Activated CD4-positive, alpha-beta memory T cell treated with anti-CD3 and anti-CD28 coated beads for 36 hours (primary cell): ENCODE data around the gene PEX14. TPM values are rescaled to one million over a fixed set of nuclear protein-coding genes. Genes with fewer than 3 reads are reported as not detected.
A peak's percentile ranks its signal among the peaks of the same experiment; 100 is the strongest.

ENCODE experiments used
- CTCF ChIA-PET: fragments of 350-600 bp; sonication (Branson Sonifier 250); formaldehyde crosslinking; loops from one replicate; lab custom pipeline; 2021; ENCODE audit warnings: antibody characterized with exemption, inconsistent platforms; lab: Charles Lee
- POLR2A ChIA-PET: fragments of 350-600 bp; sonication (Branson Sonifier 250); formaldehyde crosslinking; loops from one replicate; lab custom pipeline; 2021; ENCODE audit warnings: antibody characterized with exemption; lab: Charles Lee
- DNase-seq: peaks from one replicate; pipeline ENCODE4 v3.0.0-alpha.2; 2020
- H3K27ac Mint-ChIP-seq: one replicate; pipeline ENCODE4 v1.8.0; 2021; ENCODE audit warnings: mixed read lengths
- H3K27me3 Mint-ChIP-seq: one replicate; pipeline ENCODE4 v1.8.0; 2021; ENCODE audit warnings: mixed read lengths
- H3K36me3 Mint-ChIP-seq: one replicate; pipeline ENCODE4 v1.8.0; 2021; ENCODE audit warnings: mixed read lengths
- H3K4me1 Mint-ChIP-seq: one replicate; pipeline ENCODE4 v1.8.0; 2021; ENCODE audit warnings: low read depth, mixed read lengths
- H3K4me3 Mint-ChIP-seq: one replicate; pipeline ENCODE4 v1.8.0; 2021; ENCODE audit warnings: mild to moderate bottlenecking, mixed read lengths
- H3K9me3 Mint-ChIP-seq: one replicate; pipeline ENCODE4 v1.8.0; 2021; ENCODE audit warnings: mixed read lengths
- intact Hi-C: fragments of 100-400 bp; cut with micrococcal nuclease; formaldehyde crosslinking; loops from one replicate; pipeline ENCODE4 v1.15.1; 2023
- total RNA-seq, 2 experiments: library from RNA; stranded (reverse); gene quantifications; one replicate each; pipeline ENCODE4 v1.2.3, GENCODE V29; 2021

PEX14 gene
- total RNA-seq, 2 experiments from 2014 or later: 17.3 to 17.6 TPM

- intact Hi-C loops: no loop called here
- no peaks in the 10 kb centered on the region for H3K9me3 Mint-ChIP-seq
- H3K27ac Mint-ChIP-seq: no peak overlapping the region
- H3K27me3 Mint-ChIP-seq: no peaks in the 10 kb centered on the region
- H3K4me1 Mint-ChIP-seq: peaks cover 23% of the 10 kb centered on the region
- H3K36me3 Mint-ChIP-seq: peaks cover 6% of the 10 kb centered on the region
- ChIA-PET POLR2A (no interaction called here), CTCF (interaction anchor here (1.3 kb wide), 2 partner anchors 15 to 49 kb away, joined by 4 to 8 read pairs; partner anchors contain the start of gene CENPS)
- H3K4me3 Mint-ChIP-seq: no peak overlapping the region
- DNase-seq: no peak
These were observed 4.5 kb downstream of the PEX14 start for GRCh38 chr1:10479296-10479695.

GRCh38 chr1:10480614-10481013, 5.9 kb downstream of the PEX14 start:
- Mint-ChIP-seq H3K27me3 (no peaks in the 10 kb centered on the region), H3K9me3 (no peaks in the 10 kb centered on the region), H3K27ac (no peak overlapping the region), H3K36me3 (peaks cover 6% of the 10 kb centered on the region), H3K4me1 (peaks cover 20% of the 10 kb centered on the region), H3K4me3 (no peak overlapping the region)
- no peak for DNase-seq
- intact Hi-C loops: no loop called here
- CTCF ChIA-PET: interaction anchor here (1.3 to 1.4 kb wide), 2 partner anchors 14 kb away, joined by 6 to 8 read pairs; no protein-coding TSS in a partner anchor
- POLR2A ChIA-PET: no interaction called here

GRCh38 chr1:10484521-10484920, 9.8 kb downstream of the PEX14 start:
- Mint-ChIP-seq H3K4me1 (peaks cover 6% of the 10 kb centered on the region), H3K36me3 (peaks cover 10% of the 10 kb centered on the region), H3K4me3 (no peak overlapping the region), H3K9me3 (no peaks in the 10 kb centered on the region), H3K27me3 (no peaks in the 10 kb centered on the region), H3K27ac (no peak overlapping the region)
- ChIA-PET CTCF (interaction anchor here (2.9 kb wide), 1 partner anchor 10 kb away, joined by 26 read pairs; no protein-coding TSS in a partner anchor), POLR2A (interaction anchor here (0.7 kb wide), 1 partner anchor 10 kb away, joined by 4 read pairs; no protein-coding TSS in a partner anchor)
- no peak for DNase-seq
- intact Hi-C loops: no loop called here

DNA sequence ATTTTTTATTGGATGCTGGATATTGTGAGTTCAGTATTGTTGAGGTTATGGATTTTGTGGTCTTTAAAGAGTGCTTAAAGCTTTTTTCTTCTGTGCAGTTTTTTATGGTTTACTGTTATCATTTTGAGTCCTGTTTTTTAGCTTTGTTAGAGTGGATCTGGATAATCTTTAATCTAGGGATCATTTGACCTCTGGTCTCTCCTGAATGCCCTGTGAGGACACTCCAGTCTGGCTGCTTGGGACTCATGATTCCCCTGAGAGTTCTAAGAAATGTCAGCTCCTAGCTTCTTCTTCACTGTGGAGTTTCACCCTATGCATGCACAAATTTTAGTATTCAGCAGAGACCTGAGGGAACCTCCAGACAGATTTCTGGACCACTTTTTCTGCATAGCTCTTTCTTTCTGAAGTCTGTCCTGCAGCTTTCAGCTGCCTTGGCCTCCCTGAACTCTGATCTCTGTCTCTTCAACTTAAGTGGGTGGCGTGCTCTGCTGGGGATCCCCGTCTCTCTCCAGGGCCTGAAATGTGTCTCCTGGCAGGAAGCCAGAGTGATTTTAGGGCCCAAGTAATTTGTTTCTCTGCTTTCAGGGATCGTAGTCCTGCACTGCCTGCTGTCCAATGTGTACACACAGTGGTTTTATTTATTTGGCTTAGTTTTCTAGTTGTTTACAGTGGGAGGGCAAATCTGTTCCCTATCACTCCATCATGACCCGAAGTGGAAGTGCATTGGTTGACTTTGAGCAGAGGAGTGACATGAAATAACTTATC, 14.7 kb downstream of the PEX14 start:
- POLR2A ChIA-PET: no interaction called here
- no peak for DNase-seq
- CTCF ChIA-PET: interaction anchor here (1.0 kb wide), 1 partner anchor 17 kb away, joined by 4 read pairs; no protein-coding TSS in a partner anchor
- H3K27ac Mint-ChIP-seq: no peak overlapping the region
- no peak overlapping the region for H3K4me3 Mint-ChIP-seq
- peaks cover 14% of the 10 kb centered on the region for H3K4me1 Mint-ChIP-seq
- no peaks in the 10 kb centered on the region for H3K27me3 Mint-ChIP-seq
- intact Hi-C loops: no loop called here
- peaks cover 11% of the 10 kb centered on the region for H3K36me3 Mint-ChIP-seq
- H3K9me3 Mint-ChIP-seq: no peaks in the 10 kb centered on the region

DNA sequence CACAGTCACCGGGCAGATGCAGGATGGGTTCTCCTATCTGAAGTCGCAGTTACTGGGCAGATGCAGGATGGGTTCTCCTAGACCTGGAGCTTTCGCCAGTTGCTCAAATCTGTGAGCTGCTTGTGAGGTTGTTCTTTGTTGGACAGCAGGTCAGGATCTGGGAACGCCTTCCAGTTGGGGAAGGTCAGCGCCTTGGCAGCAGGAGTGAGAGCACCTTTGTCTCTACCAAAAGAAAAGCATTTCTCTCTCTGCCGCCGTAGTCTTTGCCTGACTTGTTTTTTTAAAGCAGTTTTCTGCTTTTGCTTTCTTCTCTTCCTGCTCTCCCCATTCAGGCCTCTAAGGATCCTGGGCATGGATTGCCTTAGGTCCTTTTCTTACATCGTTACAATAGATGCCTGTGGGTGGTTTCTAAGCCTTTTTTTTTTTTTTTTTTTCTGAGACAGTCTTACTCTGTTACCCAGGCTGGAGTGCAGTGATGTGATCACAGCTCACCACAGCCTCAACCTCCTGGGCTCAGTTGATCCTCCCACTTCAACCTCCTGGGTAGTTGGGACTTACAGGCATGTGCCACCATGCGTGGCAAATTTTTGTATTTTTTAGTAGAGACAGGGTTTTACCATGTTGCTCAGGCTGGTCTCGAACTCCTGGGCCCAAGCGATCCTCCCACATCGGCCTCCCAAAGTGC, 15.7 kb downstream of the PEX14 start:
- ChIA-PET POLR2A (interaction anchor here (0.6 kb wide), 1 partner anchor 59 kb away, joined by 3 read pairs; no protein-coding TSS in a partner anchor), CTCF (interaction anchor here (6.4 to 10.5 kb wide), 2 partner anchors 20 to 60 kb away, joined by 106 to 159 read pairs; partner anchors contain the start of gene CENPS)
- Mint-ChIP-seq H3K27ac (no peak overlapping the region), H3K27me3 (no peaks in the 10 kb centered on the region), H3K9me3 (no peaks in the 10 kb centered on the region), H3K4me3 (no peak overlapping the region), H3K36me3 (peaks cover 13% of the 10 kb centered on the region), H3K4me1 (peaks cover 24% of the 10 kb centered on the region)
- intact Hi-C loops: no loop called here
- no peak for DNase-seq

DNA sequence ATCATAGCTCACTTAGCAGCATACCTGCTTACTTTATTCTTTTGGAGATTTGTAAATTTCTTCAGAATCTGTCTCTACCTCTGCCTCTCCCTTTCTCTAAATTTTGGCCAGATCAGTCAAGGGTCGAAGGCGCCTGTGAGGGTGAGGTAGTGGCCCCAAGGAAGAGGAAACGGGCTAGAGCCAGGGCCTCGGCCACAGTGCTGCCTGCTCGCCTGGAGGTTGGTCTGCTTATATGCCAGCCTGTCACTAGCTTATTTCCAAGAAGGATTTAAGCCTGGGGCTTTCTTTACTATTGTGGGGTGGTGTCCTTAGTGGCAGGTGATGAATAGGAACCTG, 19.6 kb downstream of the PEX14 start:
- H3K9me3 Mint-ChIP-seq: no peaks in the 10 kb centered on the region
- H3K27me3 Mint-ChIP-seq: no peaks in the 10 kb centered on the region
- no peak for DNase-seq
- H3K36me3 Mint-ChIP-seq: peaks cover 13% of the 10 kb centered on the region
- H3K4me1 Mint-ChIP-seq: peaks cover 46% of the 10 kb centered on the region
- intact Hi-C loops: loop anchor here (1.0 to 2.0 kb wide), 2 partner anchors 64 to 446 kb away; partner anchors contain the start of gene CENPS
- ChIA-PET CTCF (interaction anchor here (0.5 to 10.5 kb wide), 48 partner anchors 8 to 883 kb away, joined by 3 to 159 read pairs (median 4); partner anchors contain the start of genes CENPS, DFFA, KIF1B and PEX14), POLR2A (interaction anchor here (0.7 to 1.3 kb wide), 3 partner anchors 10 to 64 kb away, joined by 3 to 4 read pairs (median 4); partner anchors contain the start of gene CENPS)
- no peak overlapping the region for H3K4me3 Mint-ChIP-seq
- no peak overlapping the region for H3K27ac Mint-ChIP-seq

GRCh38 chr1:10494754-10495474, 20.2 kb downstream of the PEX14 start:
- Mint-ChIP-seq H3K4me1 (peaks cover 41% of the 10 kb centered on the region), H3K4me3 (peak overlapping the region; percentile 63), H3K36me3 (peaks cover 8% of the 10 kb centered on the region), H3K27me3 (no peaks in the 10 kb centered on the region), H3K27ac (peak overlapping the region; percentile 79), H3K9me3 (no peaks in the 10 kb centered on the region)
- DNase-seq: peak; percentile 89
- ChIA-PET CTCF (interaction anchor here (0.5 to 10.5 kb wide), 58 partner anchors 8 to 883 kb away, joined by 3 to 159 read pairs (median 4); partner anchors contain the start of genes CENPS, DFFA, KIF1B and PEX14), POLR2A (interaction anchor here (0.7 to 1.3 kb wide), 6 partner anchors 11 to 65 kb away, joined by 3 to 8 read pairs (median 4); partner anchors contain the start of gene CENPS)
- intact Hi-C loops: loop anchor here (1.0 to 2.0 kb wide), 5 partner anchors 16 to 446 kb away; partner anchors contain the start of genes CENPS and PEX14

GRCh38 chr1:10495475-10495817, 20.7 kb downstream of the PEX14 start:
- Mint-ChIP-seq H3K27me3 (no peaks in the 10 kb centered on the region), H3K4me1 (peaks cover 38% of the 10 kb centered on the region), H3K9me3 (no peaks in the 10 kb centered on the region), H3K27ac (peak overlapping the region; percentile 79), H3K36me3 (peaks cover 7% of the 10 kb centered on the region), H3K4me3 (peak overlapping the region; percentile 63)
- ChIA-PET CTCF (interaction anchor here (0.6 to 10.5 kb wide), 39 partner anchors 8 to 884 kb away, joined by 3 to 159 read pairs (median 4); partner anchors contain the start of genes CENPS, PEX14, PGD and TARDBP), POLR2A (interaction anchor here (0.8 to 1.3 kb wide), 4 partner anchors 15 to 65 kb away, joined by 3 to 8 read pairs (median 4); partner anchors contain the start of gene CENPS)
- no peak for DNase-seq
- intact Hi-C loops: loop anchor here (1.0 to 2.0 kb wide), 4 partner anchors 16 to 445 kb away; partner anchors contain the start of gene PEX14

DNA sequence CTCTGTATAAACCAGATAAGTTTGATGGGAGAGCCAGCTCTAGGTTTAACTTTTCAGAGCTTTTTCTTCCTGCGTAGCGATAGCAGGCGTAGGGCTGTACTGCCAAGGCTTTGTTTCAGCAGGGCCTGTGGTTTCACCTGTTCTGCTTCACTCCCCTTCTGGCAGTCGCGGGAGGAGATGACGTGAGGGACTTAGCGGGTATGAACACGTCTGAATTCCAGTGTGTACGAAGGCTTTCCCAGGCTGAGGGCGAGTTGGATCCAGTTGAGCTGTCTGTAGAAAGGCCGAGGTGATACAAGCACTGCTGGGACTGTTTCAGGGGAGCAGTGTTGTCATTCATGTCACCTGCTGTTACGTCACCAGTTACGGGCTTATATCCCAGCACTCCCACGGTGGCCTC, 21.2 kb downstream of the PEX14 start:
- peaks cover 38% of the 10 kb centered on the region for H3K4me1 Mint-ChIP-seq

GRCh38 chr1:10497109-10497508, 22.4 kb downstream of the PEX14 start:
- Mint-ChIP-seq H3K4me3 (no peak overlapping the region), H3K27ac (no peak overlapping the region), H3K4me1 (peaks cover 42% of the 10 kb centered on the region), H3K9me3 (no peaks in the 10 kb centered on the region), H3K36me3 (peaks cover 7% of the 10 kb centered on the region), H3K27me3 (no peaks in the 10 kb centered on the region)
- POLR2A ChIA-PET: no interaction called here
- CTCF ChIA-PET: interaction anchor here (1.3 to 10.5 kb wide), 2 partner anchors 13 to 196 kb away, joined by 3 to 159 read pairs; no protein-coding TSS in a partner anchor
- DNase-seq: no peak
- intact Hi-C loops: no loop called here

More for the DNA sequence above, 21.2 kb downstream of the PEX14 start:
- ChIA-PET POLR2A (no interaction called here), CTCF (interaction anchor here (0.9 to 10.5 kb wide), 8 partner anchors 14 to 478 kb away, joined by 3 to 159 read pairs (median 15); partner anchors contain the start of genes CENPS and PEX14)
- Mint-ChIP-seq H3K27me3 (no peaks in the 10 kb centered on the region), H3K27ac (no peak overlapping the region), H3K36me3 (peaks cover 7% of the 10 kb centered on the region), H3K4me3 (no peak overlapping the region), H3K9me3 (no peaks in the 10 kb centered on the region)
- intact Hi-C loops: loop anchor here (1.0 to 2.0 kb wide), 4 partner anchors 15 to 445 kb away; partner anchors contain the start of gene PEX14
- DNase-seq: no peak

DNA sequence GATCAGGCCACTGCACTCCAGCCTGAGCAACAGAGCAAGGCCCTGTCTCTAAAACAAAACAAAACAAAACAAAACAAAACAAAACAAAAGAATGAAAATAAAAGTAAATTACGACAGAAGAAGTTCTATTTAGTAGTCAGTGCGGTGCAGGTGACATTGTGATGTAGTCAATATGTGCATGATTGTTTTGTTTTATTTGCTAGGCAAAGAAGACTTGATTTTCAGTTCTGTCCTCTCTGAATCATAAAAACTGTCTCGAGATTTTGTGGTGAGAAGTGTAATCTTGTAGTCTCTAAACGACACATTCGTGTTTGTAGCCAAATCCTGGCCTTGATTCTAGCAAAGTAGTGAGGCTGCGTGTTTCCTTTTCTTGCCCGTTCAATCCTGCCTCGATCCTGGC, 23.5 kb downstream of the PEX14 start:
- peak overlapping the region; percentile 18 for H3K27ac Mint-ChIP-seq
- intact Hi-C loops: no loop called here
- peaks cover 7% of the 10 kb centered on the region for H3K36me3 Mint-ChIP-seq
- no peak overlapping the region for H3K4me3 Mint-ChIP-seq
- H3K27me3 Mint-ChIP-seq: no peaks in the 10 kb centered on the region
- DNase-seq: no peak
- ChIA-PET POLR2A (no interaction called here), CTCF (interaction anchor here (1.3 to 10.5 kb wide), 2 partner anchors 12 to 195 kb away, joined by 3 to 159 read pairs; no protein-coding TSS in a partner anchor)
- H3K4me1 Mint-ChIP-seq: peaks cover 45% of the 10 kb centered on the region
- no peaks in the 10 kb centered on the region for H3K9me3 Mint-ChIP-seq
